H9 (cell line): Measurements from ENCODE around the gene PLA2G2F. TPM values are rescaled to one million over a fixed set of nuclear protein-coding genes. Genes with fewer than 3 reads are reported as not detected.

Experiments
- DNase-seq: peaks from one replicate; pipeline ENCODE4 v3.0.0-alpha.2; 2017
- H2AFZ ChIP-seq: one replicate; pipeline ENCODE4 v1.6.1; 2013; ENCODE audit warnings: mild to moderate bottlenecking, low read length, control low read depth, moderate library complexity
- H2AK5ac ChIP-seq: 2 replicates; pipeline ENCODE4 v1.6.1; 2013; ENCODE audit warnings: low read length, control low read depth, mixed read lengths; ENCODE audit not compliant: insufficient read length
- H2BK120ac ChIP-seq: one replicate; pipeline ENCODE4 v1.6.1; 2013; ENCODE audit warnings: low read depth, mild to moderate bottlenecking, low read length, control low read depth, inconsistent platforms; ENCODE audit not compliant: poor library complexity, severe bottlenecking
- H2BK12ac ChIP-seq: 2 replicates; pipeline ENCODE4 v1.6.1; 2013; ENCODE audit warnings: low read length, control low read depth, mixed read lengths, low read depth; ENCODE audit not compliant: insufficient read length
- H2BK15ac ChIP-seq: 2 replicates; pipeline ENCODE4 v1.6.1; 2013; ENCODE audit warnings: low read depth, low read length, control low read depth
- H2BK20ac ChIP-seq: one replicate; pipeline ENCODE4 v1.6.1; 2013; ENCODE audit warnings: low read depth, mild to moderate bottlenecking, low read length, control low read depth, inconsistent platforms; ENCODE audit not compliant: poor library complexity, severe bottlenecking
- H2BK5ac ChIP-seq: 2 replicates; pipeline ENCODE4 v1.6.1; 2013; ENCODE audit warnings: low read length, control low read depth, mixed read lengths; ENCODE audit not compliant: insufficient read length
- H3K14ac ChIP-seq: 2 replicates; pipeline ENCODE4 v1.6.1; 2013; ENCODE audit warnings: low read length, control low read depth; ENCODE audit not compliant: insufficient read depth
- H3K18ac ChIP-seq: 2 replicates; pipeline ENCODE4 v1.6.1; 2013; ENCODE audit warnings: low read depth, mild to moderate bottlenecking, mixed read lengths, low read length, control low read depth; ENCODE audit not compliant: insufficient read length
- H3K23ac ChIP-seq: 2 replicates; pipeline ENCODE4 v1.6.1; 2013; ENCODE audit warnings: low read length, control low read depth, mixed read lengths, low read depth; ENCODE audit not compliant: insufficient read length
- H3K23me2 ChIP-seq: 2 replicates; pipeline ENCODE4 v1.6.1; 2013; ENCODE audit warnings: low read depth, mild to moderate bottlenecking, mixed read lengths, low read length, control low read depth; ENCODE audit not compliant: insufficient read length, poor library complexity, severe bottlenecking
- H3K27ac ChIP-seq: 2 replicates; pipeline ENCODE4 v1.5.1; 2013; ENCODE audit warnings: low read length, control low read depth, mixed read lengths, low read depth; ENCODE audit not compliant: insufficient read length
- H3K27me3 ChIP-seq: 2 replicates; pipeline ENCODE4 v1.6.1; 2013; ENCODE audit warnings: low read length, control low read depth, inconsistent platforms; ENCODE audit not compliant: insufficient read depth
- H3K4ac ChIP-seq: 2 replicates; pipeline ENCODE4 v1.6.1; 2013; ENCODE audit warnings: low read depth, mild to moderate bottlenecking, control low read depth, inconsistent platforms, low read length, moderate library complexity
- H3K4me1 ChIP-seq: 2 replicates; pipeline ENCODE4 v1.6.1; 2013; ENCODE audit warnings: low read length, control low read depth, inconsistent platforms; ENCODE audit not compliant: insufficient read depth
- H3K4me2 ChIP-seq: 2 replicates; pipeline ENCODE4 v1.6.1; 2013; ENCODE audit warnings: low read length, control low read depth, mixed read lengths; ENCODE audit not compliant: insufficient read length, insufficient read depth
- H3K56ac ChIP-seq: 2 replicates; pipeline ENCODE4 v1.6.1; 2013; ENCODE audit warnings: low read depth, mild to moderate bottlenecking, mixed read lengths, low read length, control low read depth; ENCODE audit not compliant: insufficient read length
- H3K79me1 ChIP-seq: 2 replicates; pipeline ENCODE4 v1.6.1; 2013; ENCODE audit warnings: low read depth, mild to moderate bottlenecking, moderate library complexity, low read length, control low read depth, inconsistent platforms; ENCODE audit not compliant: insufficient read depth, poor library complexity, severe bottlenecking
- H3K79me2 ChIP-seq: 2 replicates; pipeline ENCODE4 v1.6.1; 2013; ENCODE audit warnings: low read length, control low read depth, inconsistent platforms; ENCODE audit not compliant: insufficient read depth
- H3K9ac ChIP-seq: 2 replicates; pipeline ENCODE4 v1.6.1; 2013; ENCODE audit warnings: low read length, control low read depth, mixed read lengths; ENCODE audit not compliant: insufficient read length; ENCODE audit errors: extremely low read depth
- H3K9me3 ChIP-seq: one replicate; pipeline ENCODE4 v1.6.1; 2013; ENCODE audit warnings: low read depth, low read length, inconsistent platforms; ENCODE audit not compliant: control insufficient read depth
- H3T11ph ChIP-seq: one replicate; pipeline ENCODE4 v1.6.1; 2013; ENCODE audit warnings: mild to moderate bottlenecking, low read length, control low read depth, inconsistent platforms
- H4K20me1 ChIP-seq: one replicate; pipeline ENCODE4 v1.6.1; 2013; ENCODE audit not compliant: control insufficient read depth, insufficient read length, insufficient read depth
- H4K5ac ChIP-seq: 2 replicates; pipeline ENCODE4 v1.6.1; 2013; ENCODE audit warnings: low read depth, mild to moderate bottlenecking, mixed read lengths, low read length, control low read depth; ENCODE audit not compliant: insufficient read length
- H4K8ac ChIP-seq: replicated peaks from 2 replicates; pipeline ENCODE4 v1.6.1; 2013; ENCODE audit warnings: low read length, control low read depth, mixed read lengths, low read depth; ENCODE audit not compliant: insufficient read length
- H4K91ac ChIP-seq: 2 replicates; pipeline ENCODE4 v1.6.1; 2013; ENCODE audit warnings: low read depth, mild to moderate bottlenecking, moderate library complexity, mixed read lengths, low read length, control low read depth; ENCODE audit not compliant: insufficient read length
- H3K27ac Mint-ChIP-seq, 3 experiments: 2 replicates in 2 of 3; 3 replicates in 1 of 3; pipeline ENCODE4 v1.8.0; 2020 to 2021; ENCODE audit warnings: mixed read lengths in 3 of 3, mild to moderate bottlenecking in 1 of 3, moderate library complexity in 1 of 3
- H3K27me3 Mint-ChIP-seq: 2 replicates; pipeline ENCODE4 v1.8.0; 2021; ENCODE audit warnings: low read depth, mild to moderate bottlenecking, moderate library complexity, mixed read lengths
- H3K36me3 Mint-ChIP-seq, 3 experiments: 2 replicates in 2 of 3; 3 replicates in 1 of 3; pipeline ENCODE4 v1.8.0; 2020 to 2021; ENCODE audit warnings: low read depth in 3 of 3, mixed read lengths in 3 of 3; ENCODE audit not compliant: insufficient read depth in 1 of 3
- H3K4me1 Mint-ChIP-seq, 2 experiments: 2 replicates each; pipeline ENCODE4 v1.8.0; 2020; ENCODE audit warnings: mixed read lengths in 2 of 2
- H3K4me3 Mint-ChIP-seq, 2 experiments: 2 replicates in 1 of 2; 3 replicates in 1 of 2; pipeline ENCODE4 v1.8.0; 2020 to 2021; ENCODE audit warnings: mild to moderate bottlenecking in 2 of 2, mixed read lengths in 2 of 2, moderate library complexity in 1 of 2
- H3K9me3 Mint-ChIP-seq, 2 experiments: 2 replicates in 1 of 2; 3 replicates in 1 of 2; pipeline ENCODE4 v1.8.0; 2020; ENCODE audit warnings: mild to moderate bottlenecking in 2 of 2, mixed read lengths in 2 of 2, moderate library complexity in 1 of 2
- total RNA-seq: library from RNA; stranded (reverse); gene quantifications from 2 replicates; pipeline ENCODE4 v1.2.1, GENCODE V29; 2021
- TF ChIP-seq, protein P1 (sequence below): fragments of 200-600 bp; sonication (generic); conservative IDR thresholded peaks from 3 replicates; pipeline ENCODE4 v1.8.0; 2021; ENCODE audit warnings: antibody characterized with exemption, mild to moderate bottlenecking

The PLA2G2F gene
- total RNA-seq, 1 experiment from 2014 or later, result not detected

DNA sequence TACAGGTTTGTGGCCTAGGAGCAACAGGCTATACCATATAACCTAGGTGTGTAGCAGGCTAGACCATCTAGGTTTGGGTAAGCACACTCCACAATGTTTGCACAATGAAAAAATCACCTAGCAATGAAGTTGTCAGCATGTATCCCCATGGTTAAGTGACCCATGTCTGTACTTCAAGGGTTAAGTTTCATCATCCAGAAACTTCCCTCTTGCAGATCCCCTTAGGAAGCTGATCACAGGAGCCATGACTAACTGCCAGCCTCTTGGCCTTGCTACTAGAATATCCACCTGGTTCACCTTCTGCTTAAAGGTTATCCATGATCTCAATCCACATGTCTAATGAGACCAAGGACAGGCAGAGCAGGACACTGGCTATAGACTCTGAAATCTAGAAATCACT, 43.3 kb downstream of the PLA2G2F start:
- Mint-ChIP-seq H3K27me3 (peaks cover 81% of the 10 kb centered on the region), H3K36me3 (no peaks in the 10 kb centered on the region)
- no peak overlapping the region for H2BK12ac ChIP-seq

More for the DNA sequence above, 43.3 kb downstream of the PLA2G2F start:
- Histone ChIP-seq H3K4me2 (no peak overlapping the region), H2BK15ac (no peak overlapping the region), H3K4ac (no peak overlapping the region), H2AK5ac (no peak overlapping the region), H3K27me3 (no peaks in the 10 kb centered on the region; the same call in 1 of the 2 replicates), H4K20me1 (no peaks in the 10 kb centered on the region), H4K8ac (no peak overlapping the region), H4K91ac (no peak overlapping the region), H3K79me1 (no peaks in the 10 kb centered on the region), H3K9me3 (no peaks in the 10 kb centered on the region), H3K14ac (no peak overlapping the region), H3K56ac (no peak overlapping the region), H3K23me2 (peaks cover 6% of the 10 kb centered on the region), H3K18ac (no peak overlapping the region), H3K79me2 (no peaks in the 10 kb centered on the region), H2BK5ac (no peak overlapping the region), H3K27ac (no peak overlapping the region), H2AFZ (no peak overlapping the region), H2BK20ac (no peak overlapping the region), H3K23ac (no peak overlapping the region), H3K9ac (no peak overlapping the region), H2BK120ac (no peak overlapping the region), H4K5ac (no peak overlapping the region), H3T11ph (no peak overlapping the region), H3K4me1 (0 out of 2 replicates have a peak, but pooled peaks cover 3% of the 10 kb centered on the region)
- H3K4me3 Mint-ChIP-seq, result no peak overlapping the region
- TF ChIP-seq, protein P1, sequence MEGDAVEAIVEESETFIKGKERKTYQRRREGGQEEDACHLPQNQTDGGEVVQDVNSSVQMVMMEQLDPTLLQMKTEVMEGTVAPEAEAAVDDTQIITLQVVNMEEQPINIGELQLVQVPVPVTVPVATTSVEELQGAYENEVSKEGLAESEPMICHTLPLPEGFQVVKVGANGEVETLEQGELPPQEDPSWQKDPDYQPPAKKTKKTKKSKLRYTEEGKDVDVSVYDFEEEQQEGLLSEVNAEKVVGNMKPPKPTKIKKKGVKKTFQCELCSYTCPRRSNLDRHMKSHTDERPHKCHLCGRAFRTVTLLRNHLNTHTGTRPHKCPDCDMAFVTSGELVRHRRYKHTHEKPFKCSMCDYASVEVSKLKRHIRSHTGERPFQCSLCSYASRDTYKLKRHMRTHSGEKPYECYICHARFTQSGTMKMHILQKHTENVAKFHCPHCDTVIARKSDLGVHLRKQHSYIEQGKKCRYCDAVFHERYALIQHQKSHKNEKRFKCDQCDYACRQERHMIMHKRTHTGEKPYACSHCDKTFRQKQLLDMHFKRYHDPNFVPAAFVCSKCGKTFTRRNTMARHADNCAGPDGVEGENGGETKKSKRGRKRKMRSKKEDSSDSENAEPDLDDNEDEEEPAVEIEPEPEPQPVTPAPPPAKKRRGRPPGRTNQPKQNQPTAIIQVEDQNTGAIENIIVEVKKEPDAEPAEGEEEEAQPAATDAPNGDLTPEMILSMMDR, result no peak
- H3K27ac Mint-ChIP-seq, result no peak overlapping the region
- H3K9me3 Mint-ChIP-seq, result peaks cover 3 to 8% of the 10 kb centered on the region in 2 experiments; a peak in 4 of 5 replicates
- DNase-seq, result no peak
- H3K4me1 Mint-ChIP-seq, result peaks cover 16 to 21% of the 10 kb centered on the region in 2 experiments
